GM21367 (cell line): ENCODE measurements around the gene SLC13A3.

Experiments
- ATAC-seq: cut with Tn5 transposase; IDR thresholded peaks from one replicate; pipeline ENCODE4 v1.9.1; 2021; ENCODE audit not compliant: unreplicated experiment

Gene SLC13A3

GRCh38 chr20:46562009-46562372, 89.3 kb downstream of the SLC13A3 start:
- no peak for ATAC-seq

GRCh38 chr20:46559685-46560440, 91.4 kb downstream of the SLC13A3 start:
- ATAC-seq: no peak

DNA sequence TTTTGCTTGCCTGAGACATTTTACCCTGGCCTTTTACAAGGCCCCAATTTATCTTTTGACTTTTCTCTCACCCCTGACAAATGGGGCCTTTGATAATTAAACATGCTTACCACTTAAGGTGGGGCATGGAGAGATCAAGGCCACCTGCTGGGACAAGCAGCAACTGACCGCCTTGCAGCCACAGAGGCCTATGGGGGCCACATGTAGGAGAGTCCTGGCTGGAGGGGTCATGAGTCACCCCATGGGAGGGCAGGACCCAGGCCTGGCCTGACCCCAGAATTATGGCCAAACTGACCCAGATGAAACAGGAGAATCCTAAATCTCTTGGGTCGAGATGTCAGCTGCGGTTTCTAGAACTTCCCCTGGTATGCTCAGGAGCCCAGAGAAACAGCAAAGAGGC, 92.3 kb downstream of the SLC13A3 start:
- ATAC-seq: no peak

GRCh38 chr20:46558511-46558959, 92.7 kb downstream of the SLC13A3 start:
- ATAC-seq: no peak

- ATAC-seq: no peak
These were observed 93.9 kb downstream of the SLC13A3 start for GRCh38 chr20:46557231-46557956.

DNA sequence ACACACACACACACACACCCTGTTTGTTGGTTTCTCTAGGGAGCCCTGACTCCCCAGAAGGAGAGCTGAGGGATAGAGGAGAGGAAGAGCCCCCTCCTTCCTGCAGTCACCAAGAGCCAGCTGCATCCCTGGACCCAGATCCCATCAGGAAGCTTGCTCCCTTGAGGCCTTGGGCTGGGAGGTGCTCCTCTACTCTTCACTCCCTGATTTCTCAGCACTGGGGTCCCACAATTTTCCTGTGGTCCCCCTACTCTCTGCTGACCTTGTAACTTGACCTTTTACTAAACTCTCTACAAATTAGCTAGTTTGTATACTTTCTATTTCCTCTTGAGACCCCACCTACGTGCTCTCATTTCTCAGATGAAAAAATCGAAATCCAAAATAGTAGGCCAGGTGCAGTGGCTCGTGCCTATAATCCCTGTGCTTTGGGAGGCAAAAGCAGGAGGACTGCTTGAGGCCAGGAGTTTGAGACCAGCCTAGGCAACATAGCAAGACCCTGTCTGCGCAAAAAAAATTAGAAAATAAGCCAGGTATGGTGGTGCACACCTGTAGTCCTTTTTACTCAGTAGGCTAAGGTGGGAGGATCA, 95.8 kb downstream of the SLC13A3 start:
- no peak for ATAC-seq

GRCh38 chr20:46554828-46555227, 96.4 kb downstream of the SLC13A3 start:
- no peak for ATAC-seq

- no peak for ATAC-seq
These were observed 97.3 kb downstream of the SLC13A3 start for GRCh38 chr20:46553926-46554325.

DNA sequence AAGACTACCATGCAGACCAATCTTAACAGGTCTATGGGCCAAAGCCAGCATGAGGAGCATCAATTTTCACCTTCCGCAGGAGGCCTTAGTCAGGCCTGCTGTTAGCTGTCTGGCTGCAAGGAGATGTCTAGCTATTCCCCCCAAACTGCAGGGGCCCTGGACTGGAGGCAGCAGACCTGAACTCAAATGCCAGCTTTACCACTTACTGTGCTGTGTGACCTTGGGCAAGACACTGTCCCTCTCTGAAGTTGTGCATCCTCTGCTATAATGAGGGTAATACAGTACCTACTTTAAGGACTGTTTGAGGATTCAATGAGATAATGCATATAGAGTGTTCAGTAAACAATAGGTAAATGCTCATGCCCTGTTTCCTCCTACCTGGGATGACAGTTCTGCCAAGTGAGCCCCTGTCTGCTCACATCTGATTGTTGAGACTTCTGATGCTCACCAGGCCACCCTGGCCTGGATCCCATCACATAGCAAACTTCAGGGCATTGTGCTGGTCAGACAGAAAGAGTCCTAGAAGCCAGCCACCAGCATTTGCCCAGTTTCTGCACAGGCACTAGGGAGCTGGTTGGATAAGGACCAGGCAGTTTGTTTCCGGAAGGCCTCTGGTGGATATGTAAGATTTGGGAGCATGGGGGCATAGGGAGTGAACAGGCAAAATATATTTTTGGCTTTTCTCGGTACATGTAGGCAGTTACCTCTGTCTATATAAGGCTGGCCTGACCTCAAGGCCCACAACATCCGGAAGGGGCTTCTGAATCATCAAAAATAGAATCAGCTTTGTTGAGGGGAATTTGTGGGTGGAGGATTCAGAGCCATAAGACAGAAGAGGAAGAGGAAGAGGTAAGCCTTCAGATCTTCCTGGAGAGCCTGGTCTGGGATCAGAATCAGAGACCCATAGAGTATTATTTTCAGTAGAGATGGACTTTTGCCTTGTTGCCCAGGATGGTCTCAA, 98.5 kb downstream of the SLC13A3 start:
- no peak for ATAC-seq

DNA sequence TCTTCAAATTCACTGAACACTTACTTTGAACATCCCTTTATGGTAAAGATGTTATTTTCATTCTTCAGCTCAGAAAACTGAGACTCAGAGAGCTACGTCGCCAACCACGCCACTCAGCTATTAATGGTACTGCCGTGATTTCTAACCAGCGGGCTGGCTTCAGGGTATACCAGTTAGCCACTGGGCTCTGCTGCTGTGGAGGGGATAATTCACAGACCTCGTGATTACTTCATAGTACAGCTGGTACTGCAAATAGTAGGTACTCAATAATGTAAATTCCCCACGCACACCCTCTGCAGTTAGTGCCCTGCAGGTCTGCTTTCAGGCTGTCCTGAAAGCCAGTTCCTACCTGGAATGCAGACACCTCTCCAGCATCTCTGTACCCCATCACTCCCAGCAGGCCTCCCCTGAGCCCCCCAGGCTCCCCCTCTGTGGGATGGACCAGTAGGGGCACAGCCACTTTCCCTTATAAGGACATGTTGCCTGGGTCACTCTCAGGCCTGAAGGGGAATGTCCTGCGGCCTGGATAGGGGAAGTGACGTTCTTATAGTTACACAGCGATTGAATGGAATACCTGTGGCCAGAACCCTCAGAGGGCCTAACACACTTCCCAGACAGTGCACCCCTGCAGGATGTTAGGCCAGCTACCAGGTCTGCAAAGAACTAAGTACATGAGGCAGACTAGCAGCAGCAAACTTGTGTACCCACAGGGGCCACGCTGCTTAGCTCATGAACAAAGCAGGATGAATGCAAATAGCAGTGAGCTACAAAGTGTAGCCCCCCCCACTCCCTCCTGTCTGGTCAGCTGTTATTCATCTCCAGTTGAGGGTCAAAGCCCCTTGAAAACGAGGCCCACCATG, 99.5 kb downstream of the SLC13A3 start:
- ATAC-seq: no peak

DNA sequence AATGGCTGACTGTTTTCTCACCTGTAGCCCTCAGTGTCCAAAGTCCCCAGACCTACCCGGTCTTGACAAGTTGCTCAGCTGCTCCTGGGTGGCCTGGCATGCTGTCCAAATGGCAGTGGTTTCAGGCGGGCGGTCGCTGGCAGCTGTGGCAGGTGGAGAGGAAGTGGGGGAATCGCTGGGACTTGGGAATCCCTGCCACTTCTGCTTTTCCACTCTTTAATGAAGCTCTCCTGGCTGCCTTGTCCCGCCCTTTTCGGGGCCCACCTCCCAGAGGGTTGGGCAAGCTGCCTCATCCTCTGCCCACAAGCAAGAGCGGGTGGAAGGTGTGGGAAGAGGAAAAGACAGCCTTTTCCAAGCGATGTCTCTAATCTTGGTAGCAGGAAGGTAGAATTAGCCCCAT, 100.8 kb downstream of the SLC13A3 start, which contains the start of gene OCSTAMP:
Gene OCSTAMP (minus strand): TSS at position 194 of the 400 bp plus-strand sequence. CDS start 94 bp downstream, at position 100.
- no peak for ATAC-seq

- no peak for ATAC-seq
These were observed 101.9 kb downstream of the SLC13A3 start for GRCh38 chr20:46549188-46549972.

GRCh38 chr20:46548688-46549087, 102.6 kb downstream of the SLC13A3 start:
- no peak for ATAC-seq

GRCh38 chr20:46547995-46548394, 103.3 kb downstream of the SLC13A3 start:
- no peak for ATAC-seq

- ATAC-seq: no peak
These were observed 104.3 kb downstream of the SLC13A3 start for GRCh38 chr20:46546936-46547335.

DNA sequence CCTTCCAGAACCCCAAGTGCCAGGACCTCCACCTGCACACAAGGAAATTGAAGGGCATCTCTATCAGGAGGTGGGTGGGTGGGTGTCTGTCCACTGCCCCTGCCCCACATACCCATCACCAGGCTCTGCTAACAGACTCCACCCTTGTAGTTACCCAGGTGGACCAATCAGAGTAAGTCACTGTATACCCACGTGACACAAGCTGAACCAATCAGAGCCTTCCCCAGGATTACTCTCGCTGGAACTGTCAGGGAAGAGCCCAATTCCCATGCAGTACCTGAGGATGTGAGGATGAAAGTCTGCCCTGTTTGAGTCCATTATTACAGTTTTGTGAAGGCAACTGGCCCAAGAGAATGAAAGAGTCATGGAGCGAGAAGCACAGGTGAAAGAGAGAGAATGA, 105.0 kb downstream of the SLC13A3 start:
- no peak for ATAC-seq

DNA sequence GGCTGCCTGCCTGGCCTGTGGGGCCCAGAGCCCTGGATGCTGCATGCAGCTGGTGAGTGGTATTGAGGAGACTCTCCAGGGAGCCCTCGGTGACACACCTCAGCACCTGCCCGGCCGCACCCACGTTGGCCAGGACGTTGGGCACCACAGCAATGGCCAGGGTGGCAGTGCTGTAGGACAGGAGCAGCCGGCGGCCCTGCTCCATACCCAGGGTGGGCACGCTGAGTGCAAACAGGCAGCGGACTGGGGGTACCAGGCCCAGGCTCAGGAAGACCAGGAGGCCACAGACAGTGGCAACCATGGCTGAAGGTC, 105.5 kb downstream of the SLC13A3 start:
- no peak for ATAC-seq

GRCh38 chr20:46545077-46545826, 106.0 kb downstream of the SLC13A3 start:
- ATAC-seq: no peak

DNA sequence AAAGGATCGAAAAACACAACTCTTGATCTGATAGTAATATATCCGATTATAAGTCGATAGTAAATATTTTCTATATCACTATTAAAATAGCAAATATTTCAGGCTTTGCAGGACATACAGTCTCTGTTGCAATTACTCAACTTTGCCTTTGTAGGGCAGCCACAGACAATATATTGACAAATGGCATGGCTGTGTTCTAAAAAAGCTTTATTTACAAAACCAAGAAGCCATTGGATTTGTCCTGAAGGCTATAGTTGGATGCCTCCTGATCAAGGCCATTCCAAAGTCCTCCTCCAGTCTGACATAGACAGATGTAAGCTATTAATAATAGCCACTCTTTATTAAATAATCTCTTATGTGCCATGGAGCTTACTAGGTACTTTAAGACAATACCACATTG, 106.7 kb downstream of the SLC13A3 start:
- no peak for ATAC-seq
